SIG-M5 (cell line): ENCODE measurements around the gene ST3GAL4.
"Not testable (repeated sequence)": the region's sequence is repeated elsewhere in the genome, so short reads cannot be mapped to it uniquely, and the experiment has no call there.

ENCODE experiments used
- DNase-seq: peaks from one replicate; lab custom pipeline; 2025; lab: John Stamatoyannopoulos, UW

ST3GAL4 gene

DNA sequence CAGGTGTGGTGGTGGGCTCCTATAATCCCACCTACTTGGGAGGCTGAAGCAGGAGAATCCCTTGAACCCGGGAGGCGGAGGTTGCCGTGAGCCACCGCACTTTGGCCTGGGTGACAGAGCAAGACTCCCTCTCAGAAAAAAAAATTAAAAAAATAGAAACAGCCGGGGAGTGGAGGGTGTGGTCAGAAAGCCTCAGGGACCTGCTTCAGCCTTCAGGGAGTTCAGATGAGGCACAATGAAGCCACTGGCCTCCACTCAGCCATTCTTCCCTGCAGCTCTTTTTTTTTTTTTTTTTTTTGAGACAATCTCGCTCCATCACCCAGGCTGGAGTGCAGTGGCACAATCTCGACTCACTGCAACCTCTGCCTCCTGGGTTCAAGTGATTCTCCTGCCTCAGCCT lies 8.5 kb upstream of the ST3GAL4 start:
- DNase-seq = not testable (repeated sequence)

DNA sequence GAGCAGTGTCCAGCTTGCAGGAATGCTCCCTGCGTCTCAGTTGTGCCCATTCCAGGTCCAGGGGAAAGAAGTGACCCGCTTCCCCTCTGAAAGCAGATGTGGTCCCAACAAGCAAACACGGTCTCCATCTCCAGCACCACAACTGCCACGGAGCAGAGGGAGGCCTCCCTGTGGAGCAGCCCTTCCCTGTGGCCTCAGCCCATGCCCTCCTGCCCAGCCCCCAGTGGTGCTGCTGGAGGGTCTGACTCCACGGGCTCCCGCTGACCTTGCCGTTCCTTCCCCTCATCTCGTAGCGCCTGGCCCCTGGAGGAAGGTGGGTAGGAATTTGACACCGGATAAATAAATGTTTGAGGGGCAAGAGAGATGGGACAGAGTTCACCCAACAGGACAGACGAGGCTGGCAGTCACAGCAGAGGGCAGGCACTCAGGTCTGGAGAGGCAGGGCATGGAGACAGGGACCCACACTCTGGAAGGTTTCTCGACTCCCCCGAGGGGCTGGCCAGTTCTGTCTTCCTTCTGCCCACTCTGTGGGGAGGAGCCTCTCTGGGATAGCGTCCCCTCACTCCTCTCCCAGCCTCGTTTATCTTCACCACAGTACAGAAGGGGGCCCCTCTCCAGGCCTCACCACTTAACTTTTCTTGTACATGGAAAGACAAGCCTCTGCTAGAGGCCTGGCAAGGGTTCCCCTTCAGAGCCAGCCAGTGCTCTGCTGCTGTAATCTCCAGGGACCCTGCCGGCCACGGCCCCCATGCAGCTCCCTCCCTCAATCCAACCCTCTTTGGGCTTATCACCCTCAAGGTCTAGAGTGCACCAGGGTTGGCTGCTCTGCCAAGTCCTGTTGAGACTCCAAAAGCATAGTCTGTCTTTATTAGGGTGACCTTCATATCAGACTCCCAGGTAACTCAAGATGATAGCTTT lies 7.5 kb upstream of the ST3GAL4 start:
- no peak for DNase-seq

DNA sequence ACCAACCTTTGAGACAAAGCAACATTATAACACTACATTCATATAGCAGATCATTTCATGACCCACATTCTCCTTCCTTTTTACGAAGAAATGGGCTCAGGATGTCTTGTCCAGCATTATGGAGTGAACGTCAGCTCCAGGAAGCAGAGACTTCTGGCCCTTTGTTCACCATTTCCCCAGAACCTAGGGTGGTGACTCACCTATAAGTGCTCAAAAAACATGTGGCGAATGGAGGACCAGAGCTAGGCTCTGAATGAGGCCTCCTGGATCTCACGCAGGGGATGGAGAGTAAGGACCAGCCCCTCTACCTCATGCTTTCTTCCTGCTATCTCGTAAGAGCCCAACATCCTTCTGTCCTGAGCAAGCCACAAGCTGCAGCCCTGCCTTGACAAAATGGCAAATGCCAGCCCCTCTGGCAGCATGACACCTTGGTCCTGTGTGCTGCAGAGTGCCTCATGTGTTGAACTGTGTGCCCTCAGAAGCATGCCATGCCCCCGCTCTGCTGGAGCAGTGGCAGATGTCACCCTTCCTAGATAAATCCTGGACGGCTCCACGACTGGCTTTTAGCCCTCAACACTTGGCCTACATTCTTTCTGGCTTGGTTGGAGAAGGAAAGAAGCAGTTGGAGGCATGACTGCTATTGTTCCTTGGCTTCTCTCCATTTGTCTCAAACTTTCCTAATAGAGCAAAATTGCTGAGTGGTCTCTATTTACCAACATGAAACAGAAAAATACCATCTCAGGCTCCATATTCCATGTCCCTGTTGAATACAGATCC lies 6.5 kb upstream of the ST3GAL4 start:
- no peak for DNase-seq

DNA sequence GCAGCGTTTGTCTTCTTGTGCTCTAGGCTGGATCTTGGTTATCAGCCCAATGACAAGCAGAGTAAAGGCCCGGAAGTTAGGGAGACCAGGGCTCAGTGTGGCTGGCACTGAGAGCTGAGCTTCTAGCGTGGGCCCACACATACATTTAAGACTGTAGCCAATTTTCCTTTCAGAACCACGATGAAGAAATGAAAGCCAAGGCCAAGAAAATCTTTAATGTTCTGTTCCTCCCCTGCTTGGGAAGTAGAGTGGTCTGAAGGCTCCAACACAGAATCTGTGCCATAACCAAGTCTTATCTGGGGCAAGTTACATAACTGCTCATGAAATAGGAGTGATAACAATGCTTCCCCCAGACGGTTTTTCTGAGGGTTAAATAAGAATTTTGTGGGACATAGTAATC lies 4.7 kb upstream of the ST3GAL4 start:
- DNase-seq = no peak

DNA sequence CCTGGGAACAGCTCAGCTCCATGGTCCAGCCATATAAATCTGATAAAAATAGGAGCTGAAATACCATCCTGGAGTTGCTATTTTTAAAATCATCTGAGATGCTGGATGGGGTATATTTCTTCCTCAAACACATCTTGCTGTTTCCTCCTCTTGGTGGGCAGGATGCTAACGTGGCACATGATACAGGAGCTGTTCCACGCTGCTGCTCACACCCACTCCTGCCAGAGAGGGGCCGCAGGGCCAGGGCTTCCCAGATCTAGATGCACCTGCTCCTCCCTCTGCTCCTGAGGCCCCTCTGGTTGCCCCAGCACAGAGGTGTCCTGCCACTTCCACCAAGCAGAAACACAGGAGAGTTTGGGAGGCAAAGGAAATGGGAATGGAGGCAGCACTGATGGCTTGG lies 3.3 kb upstream of the ST3GAL4 start:
- DNase-seq = no peak

DNA sequence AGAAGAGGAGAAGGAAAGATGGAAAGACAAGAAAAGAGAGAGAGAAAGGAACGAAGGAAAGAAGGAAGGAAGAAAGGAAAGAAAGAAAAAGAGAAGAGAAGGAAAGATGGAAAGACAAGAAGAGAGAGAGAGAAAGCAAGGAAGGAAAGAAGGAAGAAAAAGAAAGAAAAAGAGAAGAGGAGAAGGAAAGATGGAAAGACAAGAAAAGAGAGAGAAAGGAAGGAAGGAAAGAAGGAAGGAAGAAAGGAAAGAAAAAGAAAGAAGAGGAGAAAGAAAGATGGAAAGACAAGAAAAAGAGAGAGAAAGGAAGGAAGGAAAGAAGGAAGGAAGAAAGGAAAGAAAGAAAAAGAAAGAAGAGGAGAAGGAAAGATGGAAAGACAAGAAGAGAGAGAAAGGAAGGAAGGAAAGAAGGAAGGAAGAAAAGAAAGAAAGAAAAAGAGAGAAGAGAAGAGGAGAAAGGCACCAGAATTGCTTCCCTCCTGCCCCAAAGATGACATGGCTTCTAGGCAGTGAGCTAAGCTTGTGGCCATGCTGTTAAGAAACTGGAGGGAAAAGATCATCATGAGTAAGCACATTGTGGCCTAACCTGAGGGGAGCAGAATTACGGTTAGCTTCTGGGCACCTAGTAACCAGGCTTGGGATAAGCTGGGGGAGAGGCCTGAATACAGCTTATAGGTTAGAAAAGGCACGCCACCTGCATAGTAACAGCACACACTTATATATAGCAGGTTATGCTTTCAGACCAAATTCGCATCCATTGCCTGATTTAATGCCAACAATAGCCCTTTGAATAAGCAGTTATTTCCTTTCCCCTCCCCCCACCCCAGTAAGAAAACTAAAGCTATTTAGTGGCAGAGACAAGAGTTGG lies 2.3 kb upstream of the ST3GAL4 start:
- peak; percentile 60 for DNase-seq

DNA sequence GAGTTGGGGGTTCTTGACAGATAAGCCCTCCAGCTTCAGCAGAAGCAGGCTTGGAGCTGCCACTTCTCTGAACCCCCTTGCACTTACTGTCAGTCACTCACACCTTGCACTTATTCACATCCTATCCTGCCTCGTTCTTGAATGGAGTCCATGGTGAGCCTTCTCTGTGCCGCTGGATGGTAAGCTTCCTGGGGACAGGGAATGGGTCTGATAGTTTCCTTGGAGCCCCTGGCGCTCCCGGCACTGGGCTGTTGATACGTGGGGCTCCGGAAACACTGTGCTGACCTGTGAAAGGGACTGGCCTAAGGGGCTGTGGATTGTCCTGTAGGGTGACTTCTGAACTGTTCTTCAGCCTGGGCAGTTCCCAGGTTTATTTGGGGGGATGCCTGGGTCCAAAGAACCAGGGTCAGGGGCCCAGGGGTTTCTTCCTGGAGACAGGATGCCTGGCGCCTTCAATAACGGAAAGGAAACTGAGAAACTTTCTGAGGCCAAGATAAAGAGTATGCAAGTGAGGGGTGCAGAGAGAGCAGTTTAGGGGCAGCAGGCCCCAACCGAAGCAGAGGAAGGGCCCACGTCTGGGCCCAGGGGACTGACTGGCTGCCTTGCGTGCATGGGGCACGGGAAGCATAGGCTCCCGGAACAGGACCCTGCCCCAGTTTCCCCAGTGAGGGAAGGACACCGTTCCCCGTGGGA lies 709 bp upstream of the ST3GAL4 start:
- no peak for DNase-seq

DNA sequence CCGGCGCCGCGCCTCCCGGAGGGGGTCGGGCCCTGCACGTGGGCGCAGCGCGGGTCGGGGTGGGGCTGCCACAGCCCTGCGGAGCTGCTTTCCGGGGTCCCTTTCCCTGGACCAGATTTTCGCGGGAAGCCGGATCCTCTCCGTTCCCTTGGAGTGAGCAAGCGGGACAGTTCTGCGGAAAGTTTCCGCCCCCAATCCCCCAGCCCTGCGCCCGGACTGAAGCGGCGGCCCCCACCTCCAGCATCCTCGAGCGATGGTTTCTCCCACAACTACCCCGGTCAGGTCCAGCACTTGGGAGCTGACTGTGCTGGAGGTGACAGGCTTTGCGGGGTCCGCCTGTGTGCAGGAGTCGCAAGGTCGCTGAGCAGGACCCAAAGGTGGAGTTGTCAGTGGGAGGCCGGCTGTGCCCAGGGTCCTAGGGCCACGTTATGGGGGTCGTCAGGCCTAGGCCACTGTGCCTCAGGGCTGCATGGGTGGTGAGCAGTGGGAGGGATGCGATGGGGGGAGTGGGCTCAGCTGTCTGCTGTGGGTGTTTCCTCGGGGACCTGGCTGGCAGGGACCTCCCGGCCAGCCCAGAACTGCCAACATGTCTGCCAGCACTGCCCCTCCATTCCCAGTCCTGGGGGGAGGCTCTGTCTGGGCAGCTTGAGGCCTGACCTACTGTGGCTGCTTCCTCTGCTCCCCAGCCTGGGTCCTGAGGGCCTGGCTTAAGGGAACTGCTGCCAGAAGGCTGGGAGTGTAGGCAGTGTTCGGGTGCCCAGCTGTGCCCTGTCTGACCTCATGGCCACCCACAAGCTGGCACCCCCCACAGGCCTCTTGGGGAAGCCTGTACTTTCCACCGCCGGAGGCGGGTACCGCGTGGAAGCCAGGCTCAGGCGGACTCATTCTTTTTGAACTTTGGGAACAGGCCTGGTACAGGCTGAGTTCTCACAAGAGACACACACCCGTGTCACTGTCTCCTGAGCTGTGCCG lies 726 bp downstream of the ST3GAL4 start:
- DNase-seq = no peak

DNA sequence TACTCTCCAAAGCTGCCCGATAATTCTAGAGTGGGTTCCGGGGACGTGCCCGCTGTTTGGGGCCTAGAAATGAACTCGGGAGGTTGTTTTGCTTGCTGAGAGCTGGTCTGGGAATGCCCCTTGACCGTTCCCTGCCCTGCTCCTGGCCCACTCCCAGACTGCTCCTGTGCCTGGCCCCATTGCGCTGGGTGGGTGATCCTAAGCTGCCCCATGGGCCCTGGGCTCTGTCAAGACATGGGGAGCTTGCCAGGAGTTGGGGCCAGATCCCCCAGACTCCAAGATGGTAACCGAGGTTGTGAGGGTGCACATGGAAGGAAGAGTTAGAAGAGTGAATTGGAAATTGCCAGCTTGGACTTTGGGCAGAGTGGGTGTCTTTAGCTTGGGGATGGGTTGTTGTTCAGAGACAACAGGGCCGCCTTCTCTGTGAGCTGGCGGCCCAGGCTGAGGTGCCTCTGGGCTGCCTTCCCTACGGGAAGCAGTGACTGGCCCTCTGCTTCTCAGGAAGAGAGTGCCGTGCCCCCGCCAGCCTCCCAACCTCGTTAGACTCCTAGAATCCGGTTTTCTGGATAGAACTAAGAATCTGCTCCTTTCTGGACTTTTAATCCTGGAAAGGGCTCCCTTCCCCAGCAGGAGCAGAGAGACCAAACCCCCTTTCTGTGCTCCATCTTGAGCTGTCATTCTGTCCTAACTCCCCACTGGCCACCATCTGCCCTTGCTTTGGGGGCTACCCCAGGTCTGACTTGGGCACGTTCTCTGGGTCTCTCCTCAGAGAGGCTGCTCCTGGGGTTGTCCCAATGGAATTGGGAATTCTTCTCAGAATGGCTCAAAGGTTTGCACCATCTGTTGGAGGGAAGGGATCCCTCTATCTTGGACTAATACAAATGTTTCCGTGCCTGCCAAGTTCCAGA lies 1.8 kb downstream of the ST3GAL4 start:
- no peak for DNase-seq

DNA sequence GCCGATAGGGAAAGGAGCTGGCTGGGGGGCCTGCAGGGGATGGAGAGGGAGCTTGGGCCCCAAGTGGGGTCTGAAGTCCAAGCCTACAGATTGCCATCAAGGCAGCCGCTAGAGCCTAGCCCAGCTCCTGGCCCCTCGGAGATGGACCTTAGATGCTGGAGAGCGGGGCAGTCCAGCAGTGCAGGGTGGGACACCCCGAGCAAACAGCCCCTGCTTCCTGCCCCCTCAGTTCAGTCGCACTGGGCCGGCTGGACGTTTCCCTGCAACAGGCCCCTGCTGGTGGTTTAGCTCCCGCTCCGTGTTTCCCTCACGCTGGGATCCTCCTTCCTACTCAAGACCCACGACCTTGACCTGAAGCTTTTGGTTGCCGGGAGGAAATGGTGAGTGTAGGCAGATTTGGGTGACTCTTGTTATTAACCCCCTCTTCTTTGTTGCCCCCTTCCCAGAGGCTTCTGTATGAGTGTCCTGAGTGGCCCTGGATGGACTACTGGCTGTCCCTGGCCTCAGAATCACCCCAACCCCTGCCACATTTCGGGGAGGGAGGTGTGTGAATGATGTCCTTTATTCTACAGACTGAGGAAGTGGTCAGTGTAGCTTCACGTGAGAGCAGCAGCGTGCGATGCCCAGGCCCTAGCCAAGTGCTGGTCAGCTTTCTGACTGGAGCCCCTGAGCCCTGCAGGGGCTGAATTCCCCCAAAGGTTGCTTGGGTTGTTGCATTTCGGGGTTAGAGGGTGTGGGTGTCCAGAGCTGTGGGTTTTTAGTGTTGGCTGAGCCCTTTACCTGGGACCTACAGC lies 2.7 kb downstream of the ST3GAL4 start:
- no peak for DNase-seq

DNA sequence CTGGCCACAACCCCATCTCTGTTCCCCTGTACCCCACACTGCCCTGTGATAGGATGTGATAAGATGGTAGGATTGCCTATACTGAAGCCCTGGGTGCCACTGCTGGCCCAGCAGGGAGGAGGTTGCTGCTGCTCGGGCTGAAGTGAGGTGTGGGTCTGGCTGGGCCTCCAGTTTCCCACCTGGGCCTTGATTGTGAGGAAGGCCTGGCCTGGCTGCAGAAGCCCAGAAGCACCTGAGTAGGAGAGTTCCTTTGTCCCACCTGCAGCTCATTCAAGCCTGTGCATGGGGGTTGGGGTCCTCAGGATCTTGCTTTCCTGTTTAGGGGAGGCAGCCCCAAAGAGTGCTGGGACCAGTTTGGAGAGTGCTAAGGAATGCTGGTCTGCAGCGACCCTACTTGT lies 3.3 kb downstream of the ST3GAL4 start:
- DNase-seq = no peak

DNA sequence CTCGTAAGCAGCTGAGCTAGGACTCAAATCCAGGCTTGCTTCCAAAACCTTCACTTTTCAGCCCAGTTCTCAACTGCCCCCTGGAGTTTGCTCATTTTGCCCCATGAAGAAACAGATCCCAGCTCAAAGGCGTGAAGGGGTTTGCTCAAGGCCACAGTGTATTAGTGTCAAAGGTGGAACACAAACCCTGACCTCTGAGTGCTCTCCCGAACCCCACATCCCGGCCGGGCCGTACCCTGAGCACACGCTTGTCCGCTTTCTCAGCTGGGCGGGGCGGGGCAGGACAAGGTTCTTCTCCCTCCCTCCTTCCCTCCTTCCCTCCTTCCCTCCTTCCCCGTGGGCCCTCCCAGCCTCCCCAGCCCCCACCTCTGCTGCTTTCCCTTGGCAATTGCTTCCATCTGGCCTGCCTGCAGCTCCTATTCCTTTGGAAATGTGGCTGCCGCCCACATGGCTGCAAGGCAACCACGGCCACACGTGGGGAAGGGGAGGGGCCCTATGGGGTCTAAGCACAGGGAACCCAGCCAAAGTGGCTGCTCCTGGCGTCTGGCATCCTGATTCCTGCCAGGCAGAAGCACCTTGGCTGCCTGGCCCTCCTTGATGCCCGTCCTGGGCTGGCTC lies 4.1 kb downstream of the ST3GAL4 start:
- DNase-seq = no peak

DNA sequence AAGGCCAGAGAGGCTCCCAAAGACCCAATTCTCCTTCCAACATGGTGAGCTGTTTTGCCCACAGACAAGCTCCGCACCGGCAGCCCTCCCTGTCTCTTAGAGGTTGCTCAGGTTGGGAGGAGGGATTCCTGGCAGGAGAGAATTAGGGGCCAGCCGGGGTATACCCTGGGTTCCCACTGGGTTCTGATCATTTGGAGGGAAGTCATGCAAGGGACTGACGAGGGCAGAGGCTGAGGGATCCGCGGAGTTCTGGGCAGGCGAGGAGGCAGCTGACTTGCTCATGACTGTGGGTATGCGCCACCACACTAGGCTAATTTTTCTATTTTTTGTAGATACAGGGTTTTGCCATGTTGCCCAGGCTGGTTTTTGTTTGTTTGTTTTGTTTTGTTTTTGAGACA lies 4.6 kb downstream of the ST3GAL4 start:
- DNase-seq = no peak

DNA sequence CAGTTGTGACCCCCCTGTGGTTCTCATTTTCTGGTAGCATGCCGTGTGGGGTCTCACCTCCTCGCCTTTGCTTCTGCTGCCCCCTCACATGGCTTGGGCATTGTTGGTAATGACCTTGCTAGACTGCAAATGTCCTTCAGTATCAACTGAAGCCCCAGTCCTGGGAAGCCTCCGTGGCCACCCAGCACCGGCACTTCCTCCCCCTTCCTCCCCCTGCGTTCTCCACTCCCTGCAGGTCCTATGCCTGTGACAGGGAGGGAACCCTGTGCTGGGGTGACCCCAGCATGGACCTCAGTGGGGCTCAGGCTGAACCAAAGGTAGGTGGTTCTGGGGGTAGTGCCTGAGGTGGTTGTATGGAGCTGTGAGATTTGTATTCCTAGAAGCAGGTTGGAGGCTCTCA lies 5.9 kb downstream of the ST3GAL4 start:
- no peak for DNase-seq

DNA sequence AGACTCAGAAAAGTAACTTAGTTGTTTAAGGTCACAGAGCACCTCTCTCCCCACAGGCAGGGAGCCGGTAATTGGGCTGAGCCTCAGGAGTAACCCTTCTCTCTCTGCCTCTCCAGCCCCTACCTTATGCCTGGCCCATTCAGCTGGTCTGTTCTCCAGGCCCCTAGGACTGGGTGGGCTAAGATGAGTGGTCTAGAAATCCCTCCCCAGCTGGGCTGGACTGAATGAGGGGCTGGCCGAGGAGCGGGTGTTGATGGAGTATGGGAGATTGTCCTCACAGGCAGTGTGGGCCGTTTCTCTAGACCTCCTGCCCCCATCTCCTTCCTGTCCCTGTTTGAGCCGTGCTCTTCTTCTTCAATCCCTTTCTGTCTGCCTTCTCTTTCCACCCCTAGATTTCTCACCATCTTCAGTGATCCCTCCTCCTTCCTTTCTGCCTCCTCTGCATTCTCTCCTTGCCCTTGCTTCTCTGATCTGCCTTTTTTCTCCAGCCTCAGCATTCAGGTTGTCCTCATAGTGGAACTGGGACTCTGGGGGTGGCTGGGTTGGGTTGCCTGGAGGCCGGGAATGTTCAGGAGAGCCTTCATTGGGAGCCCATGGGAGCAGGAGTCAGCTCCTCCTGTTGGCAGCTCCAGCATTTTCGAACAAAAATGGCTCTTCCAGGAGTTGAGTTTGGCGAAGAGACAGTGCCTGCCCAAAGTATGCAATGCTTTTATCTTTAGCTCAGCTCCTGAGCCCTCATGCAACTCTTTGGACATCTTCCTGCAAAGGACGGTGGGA lies 7.6 kb downstream of the ST3GAL4 start:
- no peak for DNase-seq

DNA sequence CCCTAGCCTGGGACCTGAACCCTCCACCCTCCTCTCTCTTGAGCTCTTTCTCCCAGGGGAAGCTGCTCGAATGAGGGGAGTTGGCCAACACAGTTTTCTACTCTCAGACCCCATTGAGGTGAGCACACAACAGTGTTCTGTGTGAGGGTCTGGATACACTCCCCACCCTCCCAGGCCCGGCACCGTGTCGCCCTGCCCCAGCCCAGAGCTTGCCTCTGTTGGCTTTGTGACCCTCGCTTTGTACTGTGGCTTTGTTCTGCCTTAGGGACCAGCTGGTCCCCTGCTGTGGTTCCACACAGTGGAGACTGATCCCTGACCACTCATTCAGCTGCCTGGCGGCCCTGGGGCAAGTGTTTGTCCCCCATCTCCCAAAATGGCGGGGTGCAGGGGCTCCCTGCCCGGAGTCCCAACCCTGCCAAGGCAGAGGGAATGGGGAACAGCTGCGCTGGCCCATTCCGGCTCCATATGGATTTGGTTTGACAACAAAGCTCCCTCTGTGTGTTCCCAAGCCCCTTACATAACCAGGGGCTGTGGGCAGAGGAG lies 8.3 kb downstream of the ST3GAL4 start:
- DNase-seq = no peak

DNA sequence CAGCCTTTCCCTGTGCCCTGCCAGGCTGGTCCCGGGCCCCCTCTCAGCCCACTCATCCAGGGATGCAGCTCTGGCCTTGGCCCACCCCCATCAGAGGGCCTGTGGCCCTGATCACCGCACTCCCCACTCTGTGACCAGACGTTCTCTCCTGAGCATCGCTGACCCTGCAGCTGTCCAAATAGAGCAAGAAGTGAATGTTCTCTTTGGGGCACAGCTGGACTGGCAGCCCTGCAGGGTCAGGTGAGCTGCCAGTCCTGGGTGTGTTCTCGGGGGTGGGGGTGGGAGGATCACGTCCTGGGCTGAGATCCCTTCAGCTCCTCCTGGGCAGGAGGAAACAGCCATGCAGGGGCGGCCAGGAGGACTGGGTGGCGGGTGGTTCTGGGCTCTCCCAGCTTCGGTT lies 9.2 kb downstream of the ST3GAL4 start:
- DNase-seq = not testable (repeated sequence)
